H1 (cell line): ENCODE results near the gene EPHA8. TPM values are rescaled to one million over a fixed set of nuclear protein-coding genes. Genes with fewer than 3 reads are reported as not detected.

Source experiments
- CTCF ChIA-PET: fragments of 300-600 bp; sonication (Branson Sonifier 250); formaldehyde crosslinking; loops from one replicate; lab custom pipeline; 2021; ENCODE audit not compliant: partially characterized antibody; lab: Charles Lee
- POLR2A ChIA-PET: fragments of 300-600 bp; sonication (Branson Sonifier 250); formaldehyde crosslinking; loops from one replicate; lab custom pipeline; 2021; ENCODE audit warnings: inconsistent platforms; ENCODE audit not compliant: partially characterized antibody; lab: Charles Lee
- DNase-seq, 2 experiments: peaks; one replicate each; pipeline versions ENCODE4 v3.0.0 to v3.0.0-alpha.2; 2010 to 2022; ENCODE audit warnings: low spot score in 2 of 2, low read depth in 1 of 2, mixed read lengths in 1 of 2
- FAIRE-seq: peaks from 2 replicates; lab custom pipeline; 2011; peaks lifted over from hg19 to GRCh38; lab: Jason Lieb, UNC
- H2AFZ ChIP-seq: 2 replicates; pipeline ENCODE4 v1.8.1; 2012; ENCODE audit warnings: low read length, inconsistent platforms
- H2AK5ac ChIP-seq: 2 replicates; pipeline ENCODE4 v1.6.1; 2013; ENCODE audit warnings: low read depth, low read length
- H2BK120ac ChIP-seq: replicated peaks from 2 replicates; pipeline ENCODE3; 2013; ENCODE audit warnings: low read depth, low read length, inconsistent platforms
- H2BK12ac ChIP-seq: 2 replicates; pipeline ENCODE4 v1.6.1; 2013; ENCODE audit warnings: low read depth, low read length
- H2BK15ac ChIP-seq: 2 replicates; pipeline ENCODE4 v1.6.1; 2013; ENCODE audit warnings: low read length
- H2BK20ac ChIP-seq: 2 replicates; pipeline ENCODE4 v1.6.1; 2013; ENCODE audit warnings: low read length
- H2BK5ac ChIP-seq: 2 replicates; pipeline ENCODE4 v1.6.1; 2013; ENCODE audit warnings: low read depth, low read length
- H3K14ac ChIP-seq: 2 replicates; pipeline ENCODE4 v1.6.1; 2013; ENCODE audit warnings: inconsistent platforms; ENCODE audit not compliant: insufficient read length
- H3K18ac ChIP-seq: 2 replicates; pipeline ENCODE4 v1.6.1; 2013; ENCODE audit warnings: low read length; ENCODE audit errors: extremely low read depth
- H3K23ac ChIP-seq: 2 replicates; pipeline ENCODE4 v1.6.1; 2013; ENCODE audit warnings: inconsistent platforms; ENCODE audit not compliant: insufficient read length
- H3K23me2 ChIP-seq: 2 replicates; pipeline ENCODE4 v1.6.1; 2013; ENCODE audit warnings: low read depth, low read length
- H3K27ac ChIP-seq: 2 replicates; pipeline ENCODE4 v1.6.1; 2011; ENCODE audit warnings: low read depth, low read length, inconsistent platforms
- H3K27me3 ChIP-seq, 4 experiments: replicated peaks in 1 of 4; 1 replicate in 1 of 4; 2 replicates in 3 of 4; pipeline versions ENCODE4 v1.6.1 to v1.8.1; 2011 to 2013; ENCODE audit warnings: low read length in 3 of 4, mild to moderate bottlenecking in 3 of 4, inconsistent platforms in 2 of 4, mixed read lengths in 2 of 4, moderate library complexity in 1 of 4; ENCODE audit not compliant: control insufficient read depth in 3 of 4, insufficient read depth in 3 of 4; ENCODE audit errors: extremely low read depth in 1 of 4
- H3K36me3 ChIP-seq, 4 experiments: 2 replicates each; pipeline versions ENCODE4 v1.6.1 to v1.8.1; 2011 to 2013; ENCODE audit warnings: mild to moderate bottlenecking in 4 of 4, low read length in 3 of 4, moderate library complexity in 2 of 4, control low read depth in 1 of 4, inconsistent platforms in 1 of 4; ENCODE audit not compliant: insufficient read depth in 4 of 4, control insufficient read depth in 2 of 4
- H3K4ac ChIP-seq: replicated peaks from 2 replicates; pipeline ENCODE3; 2013; ENCODE audit warnings: low read length, low read depth, mixed read lengths, inconsistent platforms; ENCODE audit not compliant: insufficient read length
- H3K4me1 ChIP-seq, 4 experiments: replicated peaks in 1 of 4; 1 replicate in 1 of 4; 2 replicates in 3 of 4; pipeline versions ENCODE4 v1.6.1 to v1.8.1; 2011 to 2013; ENCODE audit warnings: low read length in 3 of 4, inconsistent platforms in 2 of 4, mixed read lengths in 1 of 4; ENCODE audit not compliant: insufficient read depth in 4 of 4, control insufficient read depth in 3 of 4
- H3K4me2 ChIP-seq, 2 experiments: 2 replicates each; pipeline versions ENCODE4 v1.6.1 to v1.8.1; 2011 to 2013; ENCODE audit warnings: low read depth in 2 of 2, low read length in 2 of 2, control low read depth in 1 of 2, inconsistent platforms in 1 of 2, mild to moderate bottlenecking in 1 of 2; ENCODE audit not compliant: insufficient read depth in 1 of 2
- H3K4me3 ChIP-seq, 4 experiments: fragments of 200-600, 300-600 bp in 1 of 4; sonication (generic), shearing (Covaris generic), sonication (Bioruptor Twin) in 1 of 4; 2 replicates each; pipeline versions ENCODE4 v1.5.1 to v1.8.1; 2011 to 2016; ENCODE audit warnings: low read length in 4 of 4, low read depth in 3 of 4, control low read depth in 2 of 4, inconsistent platforms in 2 of 4, mild to moderate bottlenecking in 2 of 4, mixed read lengths in 1 of 4, moderate library complexity in 1 of 4; ENCODE audit not compliant: insufficient read depth in 2 of 4; ENCODE audit errors: extremely low read depth in 1 of 4
- H3K56ac ChIP-seq: replicated peaks from 2 replicates; pipeline ENCODE3; 2013; ENCODE audit warnings: low read depth, mild to moderate bottlenecking, mixed read lengths, low read length, inconsistent platforms; ENCODE audit not compliant: insufficient read length
- H3K79me1 ChIP-seq: 2 replicates; pipeline ENCODE4 v1.6.1; 2013; ENCODE audit warnings: low read depth, low read length, control low read depth
- H3K79me2 ChIP-seq, 2 experiments: 2 replicates each; pipeline versions ENCODE4 v1.6.1 to v1.8.1; 2012 to 2013; ENCODE audit warnings: low read length in 2 of 2, mild to moderate bottlenecking in 2 of 2, inconsistent platforms in 1 of 2; ENCODE audit not compliant: insufficient read depth in 2 of 2, control insufficient read depth in 1 of 2
- H3K9ac ChIP-seq, 4 experiments: replicated peaks in 1 of 4; 1 replicate in 1 of 4; 2 replicates in 3 of 4; pipeline versions ENCODE4 v1.6.1 to v1.8.1; 2011 to 2013; ENCODE audit warnings: low read depth in 3 of 4, low read length in 3 of 4, control low read depth in 2 of 4, mild to moderate bottlenecking in 2 of 4, moderate library complexity in 2 of 4, inconsistent platforms in 1 of 4; ENCODE audit errors: extremely low read depth in 1 of 4
- H3K9me3 ChIP-seq, 2 experiments: 2 replicates each; pipeline versions ENCODE4 v1.6.1 to v1.8.1; 2012 to 2013; ENCODE audit warnings: mild to moderate bottlenecking in 2 of 2, moderate library complexity in 2 of 2, control low read depth in 1 of 2, inconsistent platforms in 1 of 2, low read depth in 1 of 2, low read length in 1 of 2, mixed read lengths in 1 of 2; ENCODE audit not compliant: insufficient read depth in 2 of 2
- H4K20me1 ChIP-seq, 2 experiments: replicated peaks in 1 of 2; 2 replicates each; pipeline versions ENCODE3 to v1.8.1; 2011 to 2013; ENCODE audit warnings: inconsistent platforms in 2 of 2, low read length in 2 of 2, mild to moderate bottlenecking in 1 of 2; ENCODE audit not compliant: insufficient read depth in 2 of 2, control insufficient read depth in 1 of 2
- H4K5ac ChIP-seq: 2 replicates; pipeline ENCODE4 v1.6.1; 2013; ENCODE audit warnings: low read length, low read depth, mixed read lengths, inconsistent platforms; ENCODE audit not compliant: insufficient read length
- H4K8ac ChIP-seq: 2 replicates; pipeline ENCODE4 v1.8.0; 2013; ENCODE audit warnings: mild to moderate bottlenecking, moderate library complexity, low read length, inconsistent platforms; ENCODE audit not compliant: insufficient read depth; ENCODE audit errors: extremely low read depth
- H4K91ac ChIP-seq: replicated peaks from 2 replicates; pipeline ENCODE3; 2013; ENCODE audit warnings: low read length, mixed read lengths, inconsistent platforms; ENCODE audit not compliant: insufficient read length
- CEBPB ChIP-seq: IDR thresholded peaks from 2 replicates; pipeline ENCODE4 v1.6.1; 2012; ENCODE audit warnings: low read depth, low read length
- TAF1 ChIP-seq: IDR thresholded peaks from 2 replicates; pipeline ENCODE4 v1.6.1; 2011; ENCODE audit warnings: mild to moderate bottlenecking, low read depth, low read length
- ZNF274 ChIP-seq: IDR thresholded peaks from 2 replicates; pipeline ENCODE4 v1.7.0; 2012; ENCODE audit warnings: low read length, borderline replicate concordance; ENCODE audit errors: extremely low read depth
- WGBS, 2 experiments: shearing (Covaris generic) in 1 of 2; methylation state at CpG; one replicate each; pipeline versions ENCODE4 v1.1.6 to v1.1.7; 2013 to 2015; ENCODE audit warnings: low lambda C conversion rate in 2 of 2, mixed read lengths in 2 of 2, inconsistent platforms in 1 of 2, low coverage in 1 of 2, missing lambda C conversion rate in 1 of 2; ENCODE audit not compliant: insufficient replicate concordance in 2 of 2, insufficient coverage in 1 of 2, insufficient read length in 1 of 2; ENCODE audit errors: extremely low coverage in 1 of 2, missing lambda C conversion rate in 1 of 2; 5-methylcytosine and 5-hydroxymethylcytosine counted together
- polyA plus RNA-seq, 7 experiments: library from polyadenylated mRNA; depleted of rRNA in 3 of 7; stranded (reverse) in 5 of 7; unstranded in 2 of 7; fragments of >200 nt in 5 of 7; fragments of 200-250 nt in 2 of 7; gene quantifications; 1 replicate in 5 of 7; 2 replicates in 1 of 7; 4 replicates in 1 of 7; pipeline versions ENCODE4 v1.2.1 to v1.2.3, GENCODE V29; 2011 to 2013; ENCODE audit warnings: missing spikeins in 2 of 7, mixed read lengths in 2 of 7
- total RNA-seq: library from RNA; stranded (reverse); fragmentation: NEBNext Ultra II Directional; extraction: Animal tissue kit (Norgen Biotek cat#: 25700); gene quantifications from 2 replicates; pipeline ENCODE4 v1.2.1, GENCODE V29; 2021

The EPHA8 gene
- total and polyA plus RNA-seq, 2 of the 8 experiments (the other 6 are each of a cell fraction or from before 2014, with no cell fraction given) = 4.0 to 8.4 TPM

DNA sequence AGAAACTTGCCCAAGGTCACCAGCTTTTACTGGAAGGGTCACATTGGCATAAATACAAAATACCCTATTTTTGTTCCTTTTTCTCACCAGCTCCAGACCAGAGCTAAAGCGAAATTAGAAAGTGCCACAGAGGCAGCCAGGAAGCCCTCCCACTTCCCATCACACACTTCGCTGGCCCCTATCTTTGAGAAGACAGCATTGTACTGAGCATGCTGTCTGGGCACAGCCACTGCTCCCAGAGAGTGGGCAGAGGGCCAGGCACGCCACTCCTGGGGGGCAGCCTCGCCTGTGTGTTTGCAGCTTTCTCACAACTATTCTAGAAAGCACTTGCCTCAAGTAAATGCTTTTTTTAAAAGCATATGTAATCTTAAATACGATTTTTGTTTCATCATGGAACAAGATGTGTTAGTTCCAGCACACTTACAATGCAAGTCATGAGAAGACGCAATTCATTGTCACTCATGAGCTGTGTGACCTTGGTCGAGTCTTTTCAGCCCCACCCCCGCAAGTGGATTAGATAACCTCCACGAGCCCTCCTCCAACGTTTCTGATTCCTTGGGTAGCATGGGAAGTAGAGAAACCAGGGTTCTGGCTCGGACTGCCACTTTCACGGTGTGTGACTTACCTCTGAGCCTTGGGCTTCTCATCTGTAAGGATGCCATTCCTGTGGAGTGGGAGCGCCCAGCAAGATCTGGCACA is 25.7 kb upstream of the EPHA8 start:
- Histone ChIP-seq H3K9ac (no peak overlapping the region), H3K36me3 (no peaks in the 10 kb centered on the region), H4K20me1 (no peaks in the 10 kb centered on the region), H2BK20ac (no peak overlapping the region), H2AFZ (no peak overlapping the region), H2BK15ac (no peak overlapping the region), H3K23me2 (no peaks in the 10 kb centered on the region), H2BK5ac (no peak overlapping the region), H2AK5ac (no peak overlapping the region), H3K18ac (no peak overlapping the region), H3K56ac (no peak overlapping the region), H4K5ac (no peak overlapping the region), H3K27me3 (no peaks in the 10 kb centered on the region), H3K4me1 (no peaks in the 10 kb centered on the region; a peak in 1 of 7 replicates), H3K4me3 (no peak overlapping the region), H4K8ac (no peak overlapping the region), H2BK12ac (no peak overlapping the region), H3K79me1 (no peaks in the 10 kb centered on the region), H3K4ac (no peak overlapping the region), H3K27ac (no peak overlapping the region), H3K79me2 (no peaks in the 10 kb centered on the region), H4K91ac (no peak overlapping the region), H3K4me2 (no peak overlapping the region), H3K14ac (no peak overlapping the region), H3K9me3 (no peaks in the 10 kb centered on the region), H2BK120ac (no peak overlapping the region), H3K23ac (no peak overlapping the region)
- no peak for DNase-seq
- WGBS, 2 experiments = 89% methylated on average over 13 of the region's 13 CpGs; no CpG with 5 or more reads in 1 of the 2 experiments
- FAIRE-seq = no peak
- CTCF ChIA-PET = interaction anchor here (0.9 to 2.5 kb wide), 4 partner anchors 16 to 406 kb away, joined by 3 to 7 read pairs (median 4); no protein-coding TSS in a partner anchor
- POLR2A ChIA-PET = no interaction called here
- TF ChIP-seq CEBPB (no peak), ZNF274 (no peak), TAF1 (no peak)
